Tibial nerve (tissue), 4 donors: ENCODE measurements around the gene MRPS27. TPM values are rescaled to one million over a fixed set of nuclear protein-coding genes. Genes with fewer than 3 reads are reported as not detected.
"Not testable (repeated sequence)": the region's sequence is repeated elsewhere in the genome, so short reads cannot be mapped to it uniquely, and the experiment has no call there.

Experiments used
- DNase-seq, 2 donors: peaks; one replicate each; pipeline ENCODE4 v3.0.0-alpha.2; 2019; ENCODE audit warnings: low spot score in 2 of 2
- H3K27ac ChIP-seq, 4 donors: fragments of 200-600 bp; sonication (generic) in 3 of 4; one replicate each; pipeline ENCODE4 v1.5.1; 2017 to 2019; ENCODE audit warnings: mild to moderate bottlenecking in 1 of 4
- H3K27me3 ChIP-seq, 2 donors: fragments of 200-600 bp; sonication (generic) in 1 of 2; one replicate each; pipeline versions ENCODE4 v1.5.1 to v1.6.0; 2017 to 2019
- H3K36me3 ChIP-seq, 3 donors: fragments of 200-600 bp; sonication (generic); one replicate each; pipeline ENCODE4 v1.5.1; 2018 to 2019
- H3K4me1 ChIP-seq, 4 donors: fragments of 200-600 bp; sonication (generic) in 3 of 4; one replicate each; pipeline ENCODE4 v1.5.1; 2017 to 2019
- H3K4me3 ChIP-seq, 4 donors: fragments of 200-600 bp; sonication (generic) in 3 of 4; one replicate each; pipeline ENCODE4 v1.5.1; 2017 to 2019; ENCODE audit warnings: mild to moderate bottlenecking in 1 of 4, moderate library complexity in 1 of 4
- H3K9me3 ChIP-seq, 4 donors: fragments of 200-600 bp; sonication (generic) in 3 of 4; one replicate each; pipeline ENCODE4 v1.5.1; 2017 to 2019
- EP300 ChIP-seq, 2 donors: sonication (generic); formaldehyde crosslinking; IDR thresholded peaks; one replicate each; pipeline ENCODE4 v1.6.1; 2017; ENCODE audit warnings: antibody characterized with exemption in 2 of 2, mild to moderate bottlenecking in 1 of 2
- POLR2A ChIP-seq, 2 donors: fragments of 450-650 bp; IDR thresholded peaks; one replicate each; pipeline ENCODE4 v1.6.1; 2017; ENCODE audit warnings: antibody characterized with exemption in 2 of 2, mild to moderate bottlenecking in 2 of 2, moderate library complexity in 2 of 2
- whole genome bisulfite sequencing, 2 donors: methylation state at CpG; one replicate each; pipeline ENCODE4 v1.1.5; 2018; 5-methylcytosine and 5-hydroxymethylcytosine counted together
- total RNA-seq, 4 donors: library from RNA; depleted of rRNA; stranded (reverse); fragments of >200 nt; gene quantifications; one replicate each; pipeline ENCODE4 v1.1.0, GENCODE V29; 2016
- TF ChIP-seq, protein P1 (sequence below), 5 experiments: fragments of 200-600 bp in 3 of 5; fragments of 450-650 bp in 2 of 5; sonication (generic) in 3 of 5; IDR thresholded peaks; one replicate each; pipeline ENCODE4 v1.5.1; 2016 to 2019; ENCODE audit warnings: antibody characterized with exemption in 5 of 5, mild to moderate bottlenecking in 3 of 5, moderate library complexity in 2 of 5

Gene MRPS27
- total RNA-seq, 4 donors from 2014 or later: 44.4 to 59.0 (median 47.4) TPM

DNA sequence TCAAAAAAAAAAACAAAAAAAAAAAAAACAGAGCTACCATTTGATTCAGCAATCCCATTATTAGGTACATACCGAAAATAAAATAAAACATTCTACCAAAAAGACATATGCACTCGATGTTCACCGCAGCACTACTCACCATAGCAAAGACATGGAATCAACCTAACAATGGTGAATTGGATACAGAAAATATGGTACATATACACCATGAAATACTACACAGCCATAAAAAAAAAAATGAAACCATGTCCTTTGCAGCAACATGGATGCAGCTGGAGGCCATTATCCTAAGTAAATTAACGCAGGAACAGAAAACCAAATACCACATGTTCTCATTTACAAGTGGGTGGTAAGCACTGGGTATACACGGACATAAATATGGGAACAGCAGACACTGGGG is 21.3 kb downstream of the MRPS27 start:
- 93 to 97% methylated on average over 5 of the region's 5 CpGs for WGBS, 2 donors
- H3K4me3 ChIP-seq: no peak overlapping the region
- H3K27me3 ChIP-seq: no peaks in the 10 kb centered on the region
- no peaks in the 10 kb centered on the region for H3K9me3 ChIP-seq
- DNase-seq: no peak
- TF ChIP-seq POLR2A (IDR thresholded peaks at IDR 0.05) (no peak), EP300 (IDR thresholded peaks at IDR 0.05) (no peak)
- TF ChIP-seq, protein P1, sequence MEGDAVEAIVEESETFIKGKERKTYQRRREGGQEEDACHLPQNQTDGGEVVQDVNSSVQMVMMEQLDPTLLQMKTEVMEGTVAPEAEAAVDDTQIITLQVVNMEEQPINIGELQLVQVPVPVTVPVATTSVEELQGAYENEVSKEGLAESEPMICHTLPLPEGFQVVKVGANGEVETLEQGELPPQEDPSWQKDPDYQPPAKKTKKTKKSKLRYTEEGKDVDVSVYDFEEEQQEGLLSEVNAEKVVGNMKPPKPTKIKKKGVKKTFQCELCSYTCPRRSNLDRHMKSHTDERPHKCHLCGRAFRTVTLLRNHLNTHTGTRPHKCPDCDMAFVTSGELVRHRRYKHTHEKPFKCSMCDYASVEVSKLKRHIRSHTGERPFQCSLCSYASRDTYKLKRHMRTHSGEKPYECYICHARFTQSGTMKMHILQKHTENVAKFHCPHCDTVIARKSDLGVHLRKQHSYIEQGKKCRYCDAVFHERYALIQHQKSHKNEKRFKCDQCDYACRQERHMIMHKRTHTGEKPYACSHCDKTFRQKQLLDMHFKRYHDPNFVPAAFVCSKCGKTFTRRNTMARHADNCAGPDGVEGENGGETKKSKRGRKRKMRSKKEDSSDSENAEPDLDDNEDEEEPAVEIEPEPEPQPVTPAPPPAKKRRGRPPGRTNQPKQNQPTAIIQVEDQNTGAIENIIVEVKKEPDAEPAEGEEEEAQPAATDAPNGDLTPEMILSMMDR (IDR thresholded peaks at IDR 0.05): no peak
- H3K27ac ChIP-seq: no peak overlapping the region
- peaks cover 0 to 18% (median 0%) of the 10 kb centered on the region in 3 donors for H3K36me3 ChIP-seq
- peaks cover 0 to 15% (median 0%) of the 10 kb centered on the region in 4 donors for H3K4me1 ChIP-seq

DNA sequence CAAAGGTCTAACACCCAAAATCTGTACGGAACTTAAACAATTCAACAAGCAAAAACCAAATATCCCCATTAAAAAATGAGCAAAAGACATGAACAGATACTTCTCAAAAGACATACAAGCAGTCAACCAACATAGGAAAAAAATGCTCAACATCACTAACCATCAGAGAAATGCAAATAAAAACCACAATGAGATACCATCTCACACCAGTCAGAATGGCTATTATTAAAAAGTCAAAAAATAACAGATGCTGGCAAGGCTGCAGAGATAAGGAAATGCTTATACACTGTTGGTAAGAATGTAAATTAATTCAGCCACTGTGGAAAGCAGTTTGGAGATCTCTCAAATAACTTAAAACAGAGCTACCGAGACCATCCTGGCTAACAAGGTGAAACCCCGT is 21.9 kb downstream of the MRPS27 start:
- H3K27ac ChIP-seq, H3K4me3 ChIP-seq, H3K9me3 ChIP-seq, H3K27me3 ChIP-seq, DNase-seq: not testable (repeated sequence)
- WGBS, 2 donors: 93% methylated on average over 3 of the region's 3 CpGs
- peaks cover 0 to 20% (median 0%) of the 10 kb centered on the region in 4 donors for H3K4me1 ChIP-seq
- H3K36me3 ChIP-seq: peaks cover 0 to 18% (median 0%) of the 10 kb centered on the region in 3 donors

GRCh38 chr5:72296256-72296655 is 23.8 kb downstream of the MRPS27 start:
- 84 to 91% methylated on average over 2 of the region's 2 CpGs for WGBS, 2 donors
- Histone ChIP-seq H3K9me3 (no peaks in the 10 kb centered on the region), H3K27ac (no peak overlapping the region), H3K36me3 (peaks cover 0 to 14% (median 4%) of the 10 kb centered on the region in 3 donors), H3K4me3 (no peak overlapping the region), H3K4me1 (peaks cover 0 to 20% (median 0%) of the 10 kb centered on the region in 4 donors), H3K27me3 (no peaks in the 10 kb centered on the region)
- DNase-seq: no peak
- TF ChIP-seq, protein P1 (IDR thresholded peaks at IDR 0.05): no peak
- no peak for TF ChIP-seq POLR2A (IDR thresholded peaks at IDR 0.05)
- no peak for TF ChIP-seq EP300 (IDR thresholded peaks at IDR 0.05)

DNA sequence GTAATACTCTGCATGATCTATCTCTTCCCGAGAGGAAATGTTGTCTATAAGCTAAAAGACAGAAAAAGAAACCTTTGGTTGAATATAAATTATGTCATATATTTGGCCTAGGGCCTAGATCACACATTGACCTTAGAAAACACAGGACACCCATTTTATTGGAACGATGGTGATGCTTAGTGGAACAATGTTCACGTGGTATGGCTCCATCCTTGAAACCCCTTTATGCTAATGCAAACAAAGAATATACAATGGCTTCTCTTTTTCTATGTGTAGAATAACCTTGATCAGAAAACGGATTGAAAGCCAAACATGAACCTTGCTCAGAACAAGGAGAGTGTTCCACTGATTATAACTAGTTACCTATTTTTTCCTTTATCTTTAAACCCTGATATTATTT is 24.5 kb downstream of the MRPS27 start:
- TF ChIP-seq POLR2A (IDR thresholded peaks at IDR 0.05): no peak
- TF ChIP-seq, protein P1 (IDR thresholded peaks at IDR 0.05): no peak
- no peak for TF ChIP-seq EP300 (IDR thresholded peaks at IDR 0.05)
- H3K36me3 ChIP-seq: peaks cover 0 to 18% (median 4%) of the 10 kb centered on the region in 3 donors
- WGBS, 2 donors: 61 to 62% methylated on average over 4 of the region's 4 CpGs
- H3K27ac ChIP-seq: no peak overlapping the region
- H3K4me3 ChIP-seq: no peak overlapping the region
- H3K27me3 ChIP-seq: no peaks in the 10 kb centered on the region
- DNase-seq: no peak
- H3K4me1 ChIP-seq: peaks cover 0 to 14% (median 0%) of the 10 kb centered on the region in 4 donors
- H3K9me3 ChIP-seq: no peaks in the 10 kb centered on the region

DNA sequence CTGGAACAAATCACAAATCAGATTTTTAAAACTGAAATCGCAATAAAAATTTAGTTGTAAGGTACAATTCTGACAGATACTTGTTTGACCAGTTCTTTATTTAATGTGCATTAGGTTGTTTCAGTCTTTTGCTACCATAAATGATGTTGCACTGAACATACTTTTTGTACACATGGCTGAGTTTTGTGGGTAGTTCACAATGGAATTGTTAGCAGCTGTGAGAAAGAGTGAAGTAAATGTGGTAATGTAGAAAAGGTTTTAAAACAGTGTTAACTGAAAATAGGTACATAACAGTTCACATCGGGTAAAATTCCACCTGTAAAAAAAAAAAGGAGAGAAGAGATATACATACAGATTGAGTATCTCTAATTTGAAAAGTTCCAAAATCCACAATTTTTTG is 25.6 kb downstream of the MRPS27 start:
- H3K4me1 ChIP-seq: peaks cover 0 to 11% (median 0%) of the 10 kb centered on the region in 4 donors
- TF ChIP-seq EP300 (IDR thresholded peaks at IDR 0.05): no peak
- TF ChIP-seq POLR2A (IDR thresholded peaks at IDR 0.05): no peak
- TF ChIP-seq, protein P1 (IDR thresholded peaks at IDR 0.05): no peak
- no peaks in the 10 kb centered on the region for H3K9me3 ChIP-seq
- H3K4me3 ChIP-seq: no peak overlapping the region
- no peak overlapping the region for H3K27ac ChIP-seq
- peaks cover 0 to 27% (median 4%) of the 10 kb centered on the region in 3 donors for H3K36me3 ChIP-seq
- 83 to 86% methylated on average over 2 of the region's 2 CpGs for WGBS, 2 donors
- H3K27me3 ChIP-seq: no peaks in the 10 kb centered on the region
- no peak for DNase-seq
